Stimulated activated naive B cell treated with anti-CD40 and anti-IgM and Interleukin-4, amounts not matched to agents 10 μg/mL and 1 μg/mL and 100 μg/mL, for 72 hours (primary cell): ENCODE measurements around the gene IL3RA.
A peak's percentile ranks its signal among the peaks of the same experiment; 100 is the strongest.

Experiments
- ATAC-seq, 2 donors: fragments of 150-1000 bp; cut with Tn5 transposase; replicated peaks; 2 replicates each; pipeline ENCODE4 v1.10.0; 2021; ENCODE audit warnings: moderate library complexity in 1 of 2
- DNase-seq: peaks from one replicate; pipeline ENCODE4 v3.0.0; 2021
- H3K27ac Mint-ChIP-seq: one replicate; pipeline ENCODE4 v1.8.0; 2022; ENCODE audit warnings: mild to moderate bottlenecking, mixed read lengths
- H3K27me3 Mint-ChIP-seq, 2 donors: one replicate each; pipeline ENCODE4 v1.8.0; 2022; ENCODE audit warnings: mixed read lengths in 2 of 2
- H3K36me3 Mint-ChIP-seq, 2 donors: one replicate each; pipeline ENCODE4 v1.8.0; 2022; ENCODE audit warnings: mixed read lengths in 2 of 2, mild to moderate bottlenecking in 1 of 2
- H3K4me1 Mint-ChIP-seq, 2 donors: one replicate each; pipeline ENCODE4 v1.8.0; 2022; ENCODE audit warnings: mixed read lengths in 2 of 2, mild to moderate bottlenecking in 1 of 2
- H3K4me3 Mint-ChIP-seq, 2 donors: one replicate each; pipeline ENCODE4 v1.8.0; 2022; ENCODE audit warnings: mild to moderate bottlenecking in 2 of 2, mixed read lengths in 2 of 2, moderate library complexity in 1 of 2
- H3K9me3 Mint-ChIP-seq, 2 donors: one replicate each; pipeline ENCODE4 v1.8.0; 2022; ENCODE audit warnings: mixed read lengths in 2 of 2, mild to moderate bottlenecking in 1 of 2

Gene IL3RA

DNA sequence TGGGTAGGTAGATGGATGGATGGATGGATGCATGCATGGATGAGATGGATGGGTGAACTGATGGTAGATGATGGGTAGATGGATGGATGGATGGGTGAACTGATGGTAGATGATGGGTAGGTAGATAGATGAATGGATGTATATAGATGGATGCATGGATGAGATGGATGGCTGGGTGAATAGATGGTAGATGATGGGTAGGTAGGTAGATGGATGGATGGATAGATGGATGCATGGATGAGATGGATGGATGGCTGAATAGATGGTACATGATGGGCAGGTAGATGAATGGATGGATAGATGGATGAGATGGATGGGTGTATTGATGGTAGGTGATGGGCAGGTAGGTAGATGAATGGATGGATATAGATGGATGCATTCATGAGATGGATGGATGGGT, 70.5 kb downstream of the IL3RA start:
- DNase-seq (no peak), ATAC-seq (no peak)
- H3K27ac Mint-ChIP-seq = no peak overlapping the region
- H3K4me1 Mint-ChIP-seq = no peaks in the 10 kb centered on the region
- no peaks in the 10 kb centered on the region for H3K27me3 Mint-ChIP-seq
- peaks cover 2 to 5% of the 10 kb centered on the region in 2 donors for H3K36me3 Mint-ChIP-seq
- no peaks in the 10 kb centered on the region for H3K9me3 Mint-ChIP-seq
- no peak overlapping the region for H3K4me3 Mint-ChIP-seq

GRCh38 chrX:1411326-1411725, 74.7 kb downstream of the IL3RA start:
- Mint-ChIP-seq H3K27me3 (no peaks in the 10 kb centered on the region), H3K27ac (no peak overlapping the region), H3K4me1 (peaks cover 3 to 20% of the 10 kb centered on the region in 2 donors)

DNA sequence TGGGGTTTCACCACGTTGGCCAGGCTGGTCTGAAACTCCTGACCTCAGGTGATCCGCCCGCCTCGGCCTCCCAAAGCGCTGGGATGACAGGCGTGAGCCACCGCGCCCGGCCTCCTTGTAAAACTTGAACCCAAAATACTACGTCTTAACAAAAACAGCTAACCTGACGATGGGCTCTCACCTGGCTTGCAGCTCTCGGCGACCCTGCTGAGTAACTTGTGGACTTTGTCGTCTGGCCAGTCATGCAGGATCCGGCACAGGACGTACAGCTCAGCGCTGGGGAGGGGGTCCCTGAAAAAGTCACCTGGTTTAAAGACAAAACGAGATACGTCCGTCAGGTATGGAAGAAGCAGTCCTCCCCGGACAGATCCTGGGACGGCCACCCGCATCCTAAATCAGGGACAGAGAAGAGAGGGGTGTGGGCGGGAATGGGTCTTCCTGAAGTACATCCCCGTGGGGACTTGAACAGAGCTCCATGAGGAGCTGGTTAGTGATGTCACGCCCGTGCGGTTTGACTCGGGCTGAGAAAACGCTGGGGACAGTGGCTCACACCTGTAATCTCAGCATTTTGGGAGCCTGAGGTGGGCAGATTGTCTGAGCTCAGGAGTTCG, 76.1 kb downstream of the IL3RA start:
- DNase-seq = no peak
- Mint-ChIP-seq H3K4me3 (no peak overlapping the region), H3K4me1 (peaks cover 3 to 20% of the 10 kb centered on the region in 2 donors), H3K27me3 (no peaks in the 10 kb centered on the region), H3K9me3 (no peaks in the 10 kb centered on the region), H3K36me3 (peaks cover 20 to 31% of the 10 kb centered on the region in 2 donors), H3K27ac (peak overlapping the region; percentile 59)
- ATAC-seq = no peak

More at GRCh38 chrX:1411326-1411725, 74.7 kb downstream of the IL3RA start:
- H3K9me3 Mint-ChIP-seq = no peaks in the 10 kb centered on the region
- H3K4me3 Mint-ChIP-seq = no peak overlapping the region
- ATAC-seq = peak; percentile 40 to 50
- DNase-seq = no peak
- peaks cover 20 to 31% of the 10 kb centered on the region in 2 donors for H3K36me3 Mint-ChIP-seq

GRCh38 chrX:1416327-1416784, 79.8 kb downstream of the IL3RA start:
- H3K27ac Mint-ChIP-seq = no peak overlapping the region

DNA sequence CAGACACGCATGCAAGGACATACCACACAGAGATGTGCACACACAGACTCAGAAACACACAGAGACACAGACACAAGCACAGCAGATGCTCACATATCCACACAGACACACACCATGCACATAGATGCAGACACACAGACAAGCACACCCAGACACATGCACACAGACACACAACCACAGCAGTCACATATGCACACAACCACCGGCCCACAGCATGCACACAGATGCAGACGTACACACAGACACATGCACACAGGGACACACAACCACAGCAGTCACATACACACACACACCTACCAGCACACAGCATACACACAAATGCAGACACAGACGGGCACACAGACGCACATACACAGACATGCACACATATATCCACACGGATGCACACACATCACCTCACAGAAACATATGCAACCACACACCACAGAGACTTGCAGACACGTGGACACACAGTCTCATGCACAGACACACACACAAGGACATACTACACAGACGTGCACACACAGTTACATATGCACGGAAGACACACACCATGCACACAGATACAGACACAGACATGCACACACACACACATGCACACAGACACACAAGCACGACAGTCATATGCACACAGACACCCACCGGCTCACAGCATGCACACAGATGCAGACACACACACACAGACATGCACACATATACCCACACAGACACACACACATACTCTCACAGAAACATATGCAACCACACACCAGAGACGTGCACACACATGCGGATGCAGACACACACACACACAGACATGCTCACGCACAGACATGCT, 80.6 kb downstream of the IL3RA start:
- Mint-ChIP-seq H3K36me3 (peaks cover 42 to 47% of the 10 kb centered on the region in 2 donors), H3K4me1 (peaks cover 8 to 27% of the 10 kb centered on the region in 2 donors), H3K27ac (no peak overlapping the region), H3K4me3 (no peak overlapping the region), H3K9me3 (peaks cover 6 to 7% of the 10 kb centered on the region in 2 donors), H3K27me3 (no peaks in the 10 kb centered on the region)
- DNase-seq = no peak
- ATAC-seq = no peak

More at GRCh38 chrX:1416327-1416784, 79.8 kb downstream of the IL3RA start:
- Mint-ChIP-seq H3K27me3 (no peaks in the 10 kb centered on the region), H3K4me3 (no peak overlapping the region), H3K4me1 (peaks cover 8 to 27% of the 10 kb centered on the region in 2 donors), H3K9me3 (peaks cover 5 to 6% of the 10 kb centered on the region in 2 donors), H3K36me3 (peaks cover 36 to 42% of the 10 kb centered on the region in 2 donors)
- no peak for DNase-seq
- no peak for ATAC-seq

DNA sequence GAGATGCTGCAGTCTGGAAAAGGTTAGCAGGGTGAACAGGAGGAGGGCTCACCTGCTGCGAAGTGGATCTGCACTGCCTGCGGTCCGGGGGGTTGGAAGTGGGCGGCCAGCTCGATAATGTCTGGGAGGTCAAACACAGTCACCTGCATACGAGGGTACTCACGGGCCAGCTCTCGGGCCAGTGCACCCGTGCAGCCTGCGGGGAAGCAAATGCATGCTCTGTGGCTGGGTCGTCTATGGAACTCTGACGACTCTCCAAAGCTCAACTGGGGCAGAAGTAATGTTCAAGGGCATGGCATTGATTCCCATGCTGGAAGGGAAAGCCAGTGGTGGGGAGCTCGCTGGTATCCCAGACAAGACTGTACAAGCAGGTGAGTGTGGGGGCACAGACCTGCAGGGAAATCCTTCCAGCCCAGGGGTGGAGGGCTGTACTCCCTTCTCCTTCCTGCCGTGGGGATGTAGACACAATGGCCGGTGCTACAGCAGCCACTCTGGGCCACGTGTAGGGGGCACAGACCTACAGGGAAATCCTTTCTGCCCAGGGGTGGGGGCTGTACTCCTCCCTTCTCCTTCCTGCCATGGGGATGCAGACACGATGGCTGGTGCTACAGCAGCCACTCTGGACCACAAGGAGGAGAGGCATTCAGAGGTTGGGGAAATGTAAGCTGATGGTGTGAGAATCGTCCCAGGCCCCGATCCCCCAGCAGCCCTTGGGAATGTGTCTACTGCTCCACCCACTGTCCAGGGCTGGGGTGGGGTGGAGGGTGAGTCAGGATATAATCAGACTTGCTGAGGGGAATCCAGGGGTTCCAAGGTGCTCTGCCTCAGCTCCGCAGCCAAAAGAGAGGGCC, 81.6 kb downstream of the IL3RA start:
- peaks cover 6 to 8% of the 10 kb centered on the region in 2 donors for H3K9me3 Mint-ChIP-seq
- peaks cover 43 to 45% of the 10 kb centered on the region in 2 donors for H3K36me3 Mint-ChIP-seq
- H3K27me3 Mint-ChIP-seq = no peaks in the 10 kb centered on the region
- H3K4me1 Mint-ChIP-seq = peaks cover 8 to 19% of the 10 kb centered on the region in 2 donors
- no peak for DNase-seq
- peak overlapping the region; percentile 56 for H3K27ac Mint-ChIP-seq
- no peak for ATAC-seq
- H3K4me3 Mint-ChIP-seq = no peak overlapping the region

- no peaks in the 10 kb centered on the region for H3K27me3 Mint-ChIP-seq
- no peak overlapping the region for H3K4me3 Mint-ChIP-seq
- peaks cover 14 to 15% of the 10 kb centered on the region in 2 donors for H3K9me3 Mint-ChIP-seq
- DNase-seq (no peak), ATAC-seq (no peak)
- peak overlapping the region; percentile 56 for H3K27ac Mint-ChIP-seq
- H3K36me3 Mint-ChIP-seq = peaks cover 44% of the 10 kb centered on the region in 2 donors
- peaks cover 7 to 11% of the 10 kb centered on the region in 2 donors for H3K4me1 Mint-ChIP-seq
Measured at GRCh38 chrX:1418901-1419544, 82.4 kb downstream of the IL3RA start.

DNA sequence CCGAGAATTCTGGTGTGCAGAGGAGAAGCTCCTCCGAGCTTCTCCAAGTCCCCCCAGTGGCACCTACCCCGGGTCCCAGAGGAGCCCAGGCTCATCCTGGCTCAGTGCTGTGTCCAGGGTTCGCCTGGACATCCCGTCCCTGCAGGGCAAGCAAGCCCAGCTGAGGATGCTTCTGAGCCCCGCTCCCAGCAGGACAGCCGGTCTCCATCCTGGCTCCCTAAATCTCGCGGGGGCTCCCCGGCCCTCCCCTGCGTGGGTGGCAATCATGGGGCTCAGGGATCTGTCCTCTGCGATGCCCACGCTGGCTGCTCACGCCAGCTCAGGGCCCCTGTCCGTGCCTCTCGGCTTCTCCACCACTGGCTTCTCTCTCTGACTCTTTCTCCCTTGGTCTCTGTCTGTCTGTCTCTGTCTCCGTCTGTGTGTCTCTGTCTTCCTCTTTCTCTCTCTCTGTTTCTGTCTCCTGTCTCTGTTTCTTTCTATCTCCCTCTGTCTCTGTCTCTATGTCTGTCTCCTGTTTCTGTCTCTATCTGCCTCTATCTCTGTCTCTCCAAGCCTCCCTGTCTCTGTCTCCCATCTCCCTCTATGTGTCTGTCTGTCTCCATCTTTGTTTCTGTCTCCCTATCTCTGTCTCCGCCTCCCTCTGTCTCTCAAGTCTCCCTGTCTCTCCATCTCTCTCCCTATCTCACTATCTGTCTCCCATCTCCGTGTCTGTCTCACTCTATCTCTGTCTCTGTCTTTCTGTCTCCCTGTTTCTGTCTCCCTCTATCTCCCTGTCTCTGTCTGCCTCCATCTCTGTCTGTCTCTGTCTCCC, 83.2 kb downstream of the IL3RA start:
- peak overlapping the region in 1 of 2 donors; percentile 1 for H3K4me3 Mint-ChIP-seq
- H3K9me3 Mint-ChIP-seq = peaks cover 21% of the 10 kb centered on the region in 2 donors
- no peaks in the 10 kb centered on the region for H3K27me3 Mint-ChIP-seq
- H3K4me1 Mint-ChIP-seq = peaks cover 7 to 9% of the 10 kb centered on the region in 2 donors
- H3K36me3 Mint-ChIP-seq = peaks cover 48 to 49% of the 10 kb centered on the region in 2 donors
- H3K27ac Mint-ChIP-seq = peak overlapping the region; percentile 84
- ATAC-seq = peak in 1 of 2 donors; percentile 6
- no peak for DNase-seq

- Mint-ChIP-seq H3K9me3 (peaks cover 24 to 25% of the 10 kb centered on the region in 2 donors), H3K27me3 (no peaks in the 10 kb centered on the region), H3K4me3 (peak overlapping the region in 1 of 2 donors; percentile 1), H3K36me3 (peaks cover 52 to 55% of the 10 kb centered on the region in 2 donors), H3K27ac (peak overlapping the region; percentile 84), H3K4me1 (peaks cover 7 to 11% of the 10 kb centered on the region in 2 donors)
- DNase-seq = no peak
- peak in 1 of 2 donors; percentile 21 for ATAC-seq
Measured at GRCh38 chrX:1420371-1420770, 83.8 kb downstream of the IL3RA start.

GRCh38 chrX:1421433-1422134, 85.0 kb downstream of the IL3RA start:
- H3K4me3 Mint-ChIP-seq = no peak overlapping the region
- H3K36me3 Mint-ChIP-seq = peaks cover 64 to 66% of the 10 kb centered on the region in 2 donors
- H3K4me1 Mint-ChIP-seq = peaks cover 7 to 11% of the 10 kb centered on the region in 2 donors
- H3K27me3 Mint-ChIP-seq = no peaks in the 10 kb centered on the region
- ATAC-seq = no peak
- peaks cover 24 to 25% of the 10 kb centered on the region in 2 donors for H3K9me3 Mint-ChIP-seq
- no peak for DNase-seq
- peak overlapping the region; percentile 65 for H3K27ac Mint-ChIP-seq

- no peak overlapping the region for H3K4me3 Mint-ChIP-seq
- H3K27me3 Mint-ChIP-seq = no peaks in the 10 kb centered on the region
- peaks cover 68 to 71% of the 10 kb centered on the region in 2 donors for H3K36me3 Mint-ChIP-seq
- H3K9me3 Mint-ChIP-seq = peaks cover 24 to 25% of the 10 kb centered on the region in 2 donors
- ATAC-seq = no peak
- H3K4me1 Mint-ChIP-seq = peaks cover 7 to 11% of the 10 kb centered on the region in 2 donors
- H3K27ac Mint-ChIP-seq = no peak overlapping the region
- DNase-seq = no peak
Measured at GRCh38 chrX:1422135-1422465, 85.5 kb downstream of the IL3RA start.

- ATAC-seq = no peak
- peak overlapping the region in 1 of 2 donors; percentile 51 for H3K4me3 Mint-ChIP-seq
- H3K27me3 Mint-ChIP-seq = no peaks in the 10 kb centered on the region
- peaks cover 7 to 11% of the 10 kb centered on the region in 2 donors for H3K4me1 Mint-ChIP-seq
- H3K36me3 Mint-ChIP-seq = peaks cover 74 to 79% of the 10 kb centered on the region in 2 donors
- H3K27ac Mint-ChIP-seq = peak overlapping the region; percentile 34
- no peak for DNase-seq
- peaks cover 24 to 25% of the 10 kb centered on the region in 2 donors for H3K9me3 Mint-ChIP-seq
Measured at GRCh38 chrX:1423215-1423614, 86.6 kb downstream of the IL3RA start.
